Measurements from ENCODE around the gene SPOCD1. TPM values are rescaled to one million over a fixed set of nuclear protein-coding genes. Genes with fewer than 3 reads are reported as not detected.
"Not testable (repeated sequence)": the region's sequence is repeated elsewhere in the genome, so short reads cannot be mapped to it uniquely, and the experiment has no call there.

SPOCD1 gene
- total RNA-seq, 2 experiments from 2014 or later, result not detected

GRCh38 chr1:31820196-31820595, 4.4 kb upstream of the SPOCD1 start:
- ATAC-seq; H3K27me3 Mint-ChIP-seq; CTCF ChIA-PET; H3K36me3 Mint-ChIP-seq; H3K4me3 Mint-ChIP-seq; H3K9me3 Mint-ChIP-seq (ENCODE audit: low read depth); H3K4me1 Mint-ChIP-seq; H3K27ac Mint-ChIP-seq: not testable (repeated sequence)
- DNase-seq, result peak; percentile 12

DNA sequence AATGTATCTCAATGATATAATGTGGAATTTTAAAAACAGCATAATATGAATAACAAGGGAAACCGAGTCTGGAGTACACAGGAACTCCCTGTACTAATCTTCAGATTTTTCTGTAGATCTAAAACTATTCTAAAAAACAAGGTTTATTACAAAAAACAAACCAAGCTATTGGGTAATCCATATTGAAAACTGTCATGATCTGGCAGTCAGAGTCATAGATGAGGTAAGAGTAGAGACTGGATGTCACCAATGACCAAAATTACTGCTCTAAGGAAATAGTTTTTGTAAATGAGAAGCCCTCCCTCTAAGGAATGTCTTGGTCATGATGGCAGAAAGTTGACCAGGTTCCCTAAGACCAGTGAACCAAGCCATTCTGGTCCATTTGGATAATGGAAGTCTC, 2.4 kb upstream of the SPOCD1 start:
- no peaks in the 10 kb centered on the region for H3K9me3 Mint-ChIP-seq (ENCODE audit: low read depth)
- CTCF ChIA-PET, result interaction anchor here (1.1 to 8.7 kb wide), 3 partner anchors 31 to 146 kb away, joined by 3 to 110 read pairs (median 8); no protein-coding TSS in a partner anchor
- no peak for ATAC-seq
- peaks cover 6% of the 10 kb centered on the region for H3K4me1 Mint-ChIP-seq
- no peak overlapping the region for H3K4me3 Mint-ChIP-seq
- peak; percentile 25 for DNase-seq
- no peak overlapping the region for H3K27ac Mint-ChIP-seq
- no peaks in the 10 kb centered on the region for H3K36me3 Mint-ChIP-seq
- no peaks in the 10 kb centered on the region for H3K27me3 Mint-ChIP-seq

- not testable (repeated sequence) for DNase-seq; H3K27ac Mint-ChIP-seq; ATAC-seq; H3K27me3 Mint-ChIP-seq; H3K4me3 Mint-ChIP-seq; H3K36me3 Mint-ChIP-seq; H3K4me1 Mint-ChIP-seq; H3K9me3 Mint-ChIP-seq (ENCODE audit: low read depth)
- CTCF ChIA-PET, result interaction anchor here (0.9 to 8.7 kb wide), 11 partner anchors 27 to 245 kb away, joined by 3 to 110 read pairs (median 4); no protein-coding TSS in a partner anchor
Observed at GRCh38 chr1:31816947-31817346, 1.1 kb upstream of the SPOCD1 start.

DNA sequence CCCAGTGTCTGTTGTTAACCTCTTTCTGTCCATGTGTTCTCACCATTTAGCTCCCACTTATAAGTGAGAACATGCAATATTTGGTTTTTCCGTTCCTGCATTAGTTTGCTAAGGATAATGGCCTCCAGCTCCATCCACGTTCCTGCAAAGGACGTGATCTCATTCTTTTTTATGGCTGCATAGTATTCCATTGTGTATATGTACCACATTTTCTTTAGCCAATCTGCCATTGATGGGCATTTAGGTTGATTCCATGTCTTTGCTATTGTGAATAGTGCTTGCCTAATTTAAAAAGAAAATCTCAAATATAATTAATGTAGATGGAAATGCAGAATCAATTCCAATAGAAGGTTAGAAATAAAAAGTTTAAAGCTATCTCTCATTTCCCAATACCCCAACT, 679 bp upstream of the SPOCD1 start:
- not testable (repeated sequence) for H3K27me3 Mint-ChIP-seq; DNase-seq; H3K4me1 Mint-ChIP-seq; H3K9me3 Mint-ChIP-seq (ENCODE audit: low read depth); H3K36me3 Mint-ChIP-seq; ATAC-seq; H3K27ac Mint-ChIP-seq; H3K4me3 Mint-ChIP-seq
- CTCF ChIA-PET, result interaction anchor here (0.9 to 8.7 kb wide), 13 partner anchors 16 to 245 kb away, joined by 3 to 110 read pairs (median 4); no protein-coding TSS in a partner anchor

DNA sequence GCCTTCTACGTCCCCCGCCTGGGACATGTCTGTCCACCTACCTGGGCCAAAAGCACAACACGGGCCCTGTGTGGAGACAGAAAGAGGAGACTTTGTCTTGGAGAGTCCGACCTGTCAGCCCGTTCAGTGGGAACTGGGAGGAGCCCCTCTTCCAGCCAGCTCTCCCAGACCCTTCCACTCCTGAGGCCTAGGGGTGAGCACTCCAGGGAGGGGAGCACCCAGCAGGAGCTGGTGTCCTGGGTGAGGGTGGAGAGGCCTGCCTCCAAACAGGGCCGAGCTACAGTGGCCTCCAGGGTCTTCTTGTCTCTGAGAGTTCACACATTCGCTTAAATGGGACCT, 546 bp downstream of the SPOCD1 start:
- Mint-ChIP-seq H3K27me3 (no peaks in the 10 kb centered on the region), H3K4me1 (peaks cover 6% of the 10 kb centered on the region), H3K27ac (no peak overlapping the region), H3K9me3 (ENCODE audit: low read depth) (no peaks in the 10 kb centered on the region), H3K36me3 (no peaks in the 10 kb centered on the region), H3K4me3 (no peak overlapping the region)
- CTCF ChIA-PET, result interaction anchor here (0.6 to 8.7 kb wide), 19 partner anchors 9 to 187 kb away, joined by 3 to 110 read pairs (median 4); no protein-coding TSS in a partner anchor
- no peak for DNase-seq
- ATAC-seq, result no peak

GRCh38 chr1:31814631-31815306, 1.1 kb downstream of the SPOCD1 start:
- H3K36me3 Mint-ChIP-seq, result no peaks in the 10 kb centered on the region
- no peaks in the 10 kb centered on the region for H3K9me3 Mint-ChIP-seq (ENCODE audit: low read depth)
- CTCF ChIA-PET, result interaction anchor here (0.8 to 8.7 kb wide), 9 partner anchors 12 to 187 kb away, joined by 3 to 110 read pairs (median 4); no protein-coding TSS in a partner anchor

GRCh38 chr1:31814041-31814511, 1.7 kb downstream of the SPOCD1 start:
- ATAC-seq (no peak), DNase-seq (no peak)
- Mint-ChIP-seq H3K27ac (no peak overlapping the region), H3K9me3 (ENCODE audit: low read depth) (no peaks in the 10 kb centered on the region), H3K27me3 (peaks cover 2% of the 10 kb centered on the region), H3K4me1 (peaks cover 6% of the 10 kb centered on the region), H3K36me3 (no peaks in the 10 kb centered on the region), H3K4me3 (no peak overlapping the region)
- CTCF ChIA-PET, result interaction anchor here (0.8 to 8.7 kb wide), 4 partner anchors 10 to 146 kb away, joined by 3 to 110 read pairs (median 10); no protein-coding TSS in a partner anchor

More at GRCh38 chr1:31814631-31815306, 1.1 kb downstream of the SPOCD1 start:
- DNase-seq, result no peak
- ATAC-seq, result no peak
- Mint-ChIP-seq H3K27ac (no peak overlapping the region), H3K4me1 (peaks cover 6% of the 10 kb centered on the region), H3K27me3 (peaks cover under 1% of the 10 kb centered on the region), H3K4me3 (no peak overlapping the region)

GRCh38 chr1:31812158-31812829, 3.5 kb downstream of the SPOCD1 start:
- DNase-seq (peak; percentile 2), ATAC-seq (no peak)
- no peaks in the 10 kb centered on the region for H3K9me3 Mint-ChIP-seq (ENCODE audit: low read depth)
- H3K4me3 Mint-ChIP-seq, result no peak overlapping the region
- H3K36me3 Mint-ChIP-seq, result no peaks in the 10 kb centered on the region
- peaks cover 2% of the 10 kb centered on the region for H3K27me3 Mint-ChIP-seq
- H3K27ac Mint-ChIP-seq, result no peak overlapping the region
- peaks cover 5% of the 10 kb centered on the region for H3K4me1 Mint-ChIP-seq
- CTCF ChIA-PET, result interaction anchor here (1.2 to 8.7 kb wide), 3 partner anchors 24 to 251 kb away, joined by 3 to 110 read pairs (median 4); no protein-coding TSS in a partner anchor

DNA sequence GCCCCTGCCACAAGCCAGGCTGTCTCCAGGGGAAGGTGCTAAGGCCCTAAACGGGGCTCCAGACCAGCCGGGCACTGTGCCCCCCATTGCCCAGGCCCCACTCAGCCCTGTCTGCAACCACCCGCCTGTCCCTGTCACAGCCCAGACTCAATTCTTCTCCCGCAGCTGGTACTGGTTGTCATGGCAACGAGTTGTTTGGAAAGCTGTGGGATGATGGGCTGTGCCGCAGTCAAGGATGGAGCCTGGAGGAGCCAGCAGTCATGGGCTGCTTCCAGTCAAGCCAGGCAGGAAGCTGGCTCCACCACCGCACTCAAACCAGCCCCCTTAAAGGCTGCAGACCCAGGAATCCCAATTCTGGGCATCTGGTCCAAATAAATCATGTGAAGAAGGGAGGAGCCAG, 4.2 kb downstream of the SPOCD1 start:
- no peaks in the 10 kb centered on the region for H3K36me3 Mint-ChIP-seq
- H3K4me3 Mint-ChIP-seq, result no peak overlapping the region
- CTCF ChIA-PET, result interaction anchor here (0.8 to 8.7 kb wide), 4 partner anchors 21 to 252 kb away, joined by 3 to 110 read pairs (median 4); no protein-coding TSS in a partner anchor
- H3K9me3 Mint-ChIP-seq (ENCODE audit: low read depth), result no peaks in the 10 kb centered on the region
- DNase-seq (no peak), ATAC-seq (no peak)
- H3K27ac Mint-ChIP-seq, result no peak overlapping the region
- H3K27me3 Mint-ChIP-seq, result peaks cover 2% of the 10 kb centered on the region
- peaks cover 5% of the 10 kb centered on the region for H3K4me1 Mint-ChIP-seq

- H3K36me3 Mint-ChIP-seq, result no peaks in the 10 kb centered on the region
- H3K27me3 Mint-ChIP-seq, result peaks cover 2% of the 10 kb centered on the region
- H3K4me1 Mint-ChIP-seq, result no peaks in the 10 kb centered on the region
- H3K9me3 Mint-ChIP-seq (ENCODE audit: low read depth), result no peaks in the 10 kb centered on the region
- DNase-seq, result no peak
- CTCF ChIA-PET, result interaction anchor here (1.1 to 8.7 kb wide), 3 partner anchors 20 to 151 kb away, joined by 3 to 110 read pairs (median 6); no protein-coding TSS in a partner anchor
- no peak overlapping the region for H3K4me3 Mint-ChIP-seq
- no peak for ATAC-seq
- H3K27ac Mint-ChIP-seq, result no peak overlapping the region
Observed at GRCh38 chr1:31809698-31810097, 6.1 kb downstream of the SPOCD1 start.

DNA sequence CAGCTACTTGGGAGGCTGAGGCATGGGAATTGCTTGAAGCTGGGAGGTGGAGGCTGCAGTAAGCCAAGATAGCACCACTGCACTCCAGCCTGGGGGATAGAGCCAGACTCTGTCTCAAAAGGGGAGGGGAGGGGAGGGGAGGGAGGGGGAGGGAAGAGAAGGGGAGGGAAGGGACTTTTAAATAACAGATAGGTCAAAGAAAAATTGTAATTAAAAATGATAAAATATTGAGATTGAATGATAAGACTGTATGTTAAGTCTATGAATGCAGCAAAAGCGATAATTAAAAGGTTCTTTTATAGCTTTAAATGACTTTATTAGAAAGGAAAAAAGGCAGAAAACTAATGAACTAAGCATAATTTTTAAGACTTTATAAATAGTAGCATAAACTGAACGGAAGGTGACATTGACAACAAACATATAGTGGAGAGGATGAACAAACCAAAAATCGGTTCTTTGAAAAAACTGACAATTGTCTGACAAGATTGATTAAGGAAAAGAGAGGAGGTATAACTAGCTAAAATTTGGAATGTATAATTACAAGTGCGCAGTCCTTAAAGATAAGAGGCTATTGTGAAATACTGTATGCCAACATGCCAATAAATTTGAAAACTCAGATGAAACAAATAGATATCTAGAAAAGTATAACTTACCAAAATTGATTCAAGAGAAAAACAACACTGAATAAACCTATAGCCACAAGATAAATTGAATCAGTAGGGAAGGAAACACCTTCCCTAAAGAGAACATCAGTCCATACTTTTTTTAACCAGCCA, 8.4 kb downstream of the SPOCD1 start:
- Mint-ChIP-seq H3K4me1 (no peaks in the 10 kb centered on the region), H3K27me3 (peaks cover 17% of the 10 kb centered on the region), H3K36me3 (no peaks in the 10 kb centered on the region), H3K27ac (no peak overlapping the region), H3K4me3 (no peak overlapping the region), H3K9me3 (ENCODE audit: low read depth) (no peaks in the 10 kb centered on the region)
- no peak for DNase-seq
- CTCF ChIA-PET, result interaction anchor here (1.1 kb wide), 1 partner anchor 19 kb away, joined by 3 read pairs; no protein-coding TSS in a partner anchor
- ATAC-seq, result no peak

DNA sequence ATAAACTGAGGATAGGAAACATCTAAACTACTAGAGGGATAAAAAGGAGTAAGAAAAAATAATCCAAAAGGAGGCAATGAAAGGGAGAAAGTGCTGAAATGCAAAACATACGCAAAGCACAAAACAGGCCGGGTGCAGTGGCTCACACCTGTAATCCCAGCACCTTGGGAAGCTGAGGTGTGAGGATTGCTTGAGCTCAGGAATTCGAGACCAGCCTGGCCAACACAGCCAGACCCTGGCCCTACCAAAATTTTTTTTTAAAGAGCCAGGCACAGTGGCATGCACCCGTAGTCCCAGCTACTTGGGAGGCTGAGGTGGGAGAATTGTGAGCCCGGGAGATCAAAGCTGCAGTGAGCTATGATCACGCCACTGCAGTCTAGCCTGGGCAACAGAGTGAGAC, 10.5 kb downstream of the SPOCD1 start:
- peaks cover 29% of the 10 kb centered on the region for H3K27me3 Mint-ChIP-seq
- ATAC-seq (no peak), DNase-seq (no peak)
- H3K4me3 Mint-ChIP-seq, result no peak overlapping the region
- no peaks in the 10 kb centered on the region for H3K36me3 Mint-ChIP-seq
- no peak overlapping the region for H3K27ac Mint-ChIP-seq
- CTCF ChIA-PET, result interaction anchor here (1.5 kb wide), 2 partner anchors 10 to 99 kb away, joined by 3 to 4 read pairs; partner anchors contain the start of gene SPOCD1
- no peaks in the 10 kb centered on the region for H3K9me3 Mint-ChIP-seq (ENCODE audit: low read depth)
- peaks cover 3% of the 10 kb centered on the region for H3K4me1 Mint-ChIP-seq

GRCh38 chr1:31804098-31804497, 11.7 kb downstream of the SPOCD1 start:
- Mint-ChIP-seq H3K27ac (no peak overlapping the region), H3K27me3 (peaks cover 27% of the 10 kb centered on the region), H3K4me1 (peaks cover 3% of the 10 kb centered on the region), H3K36me3 (no peaks in the 10 kb centered on the region), H3K4me3 (no peak overlapping the region), H3K9me3 (ENCODE audit: low read depth) (no peaks in the 10 kb centered on the region)
- DNase-seq (no peak), ATAC-seq (no peak)
- CTCF ChIA-PET, result interaction anchor here (0.8 to 1.5 kb wide), 6 partner anchors 9 to 160 kb away, joined by 3 to 10 read pairs (median 4); partner anchors contain the start of genes PTP4A2 and SPOCD1
